ENCODE data around the gene PRSS58. TPM values are rescaled to one million over a fixed set of nuclear protein-coding genes. Genes with fewer than 3 reads are reported as not detected.

PRSS58 gene
- total RNA-seq = not detected in 2 replicates

GRCh38 chr7:142257958-142258357, at the start of gene PRSS58:
PRSS58 (minus strand) TSS chr7:142258058; CDS start chr7:142257707, 351 bp downstream.

Small RNA genes within 50 kb of the gene (small RNA-seq; reads per million reads assigned to genes)
- not detected for gene TRBV1

Other genes starting within 250 kb of the PRSS58 start
- gene MGAM2, start 146.3 kb downstream of the PRSS58 start, total RNA-seq = not detected in 2 replicates